GM18511 (cell line): ENCODE data around the gene THSD4.
"Not testable (repeated sequence)": the region's sequence is repeated elsewhere in the genome, so short reads cannot be mapped to it uniquely, and the experiment has no call there.

Source experiments
- ATAC-seq: cut with Tn5 transposase; IDR thresholded peaks from one replicate; pipeline ENCODE4 v1.9.1; 2021; ENCODE audit warnings: mild to moderate bottlenecking, moderate library complexity; ENCODE audit not compliant: unreplicated experiment

Gene THSD4

GRCh38 chr15:71186267-71186666 is 71.0 kb downstream of the THSD4 start:
- no peak for ATAC-seq

DNA sequence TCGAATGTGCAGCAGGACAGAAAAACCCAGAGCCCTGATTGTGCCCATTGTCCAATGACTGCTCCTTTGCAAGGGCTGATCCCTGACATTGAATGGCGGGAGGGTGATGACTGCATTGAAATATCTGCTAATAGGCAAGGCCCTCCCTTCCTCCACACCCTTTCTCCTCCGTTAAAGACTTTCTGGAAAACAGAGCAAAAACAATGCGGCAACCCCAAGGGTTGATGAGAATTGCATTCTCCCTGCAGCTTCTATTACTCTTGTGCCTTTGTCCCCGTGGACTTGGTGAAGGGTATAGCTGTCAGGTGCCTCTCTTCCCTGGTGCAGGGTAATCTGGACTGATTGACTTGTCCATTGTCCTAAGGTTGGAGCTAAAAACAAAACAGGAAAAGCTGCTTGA is 71.8 kb downstream of the THSD4 start:
- ATAC-seq, result no peak

GRCh38 chr15:71187526-71187925 is 72.3 kb downstream of the THSD4 start:
- no peak for ATAC-seq

DNA sequence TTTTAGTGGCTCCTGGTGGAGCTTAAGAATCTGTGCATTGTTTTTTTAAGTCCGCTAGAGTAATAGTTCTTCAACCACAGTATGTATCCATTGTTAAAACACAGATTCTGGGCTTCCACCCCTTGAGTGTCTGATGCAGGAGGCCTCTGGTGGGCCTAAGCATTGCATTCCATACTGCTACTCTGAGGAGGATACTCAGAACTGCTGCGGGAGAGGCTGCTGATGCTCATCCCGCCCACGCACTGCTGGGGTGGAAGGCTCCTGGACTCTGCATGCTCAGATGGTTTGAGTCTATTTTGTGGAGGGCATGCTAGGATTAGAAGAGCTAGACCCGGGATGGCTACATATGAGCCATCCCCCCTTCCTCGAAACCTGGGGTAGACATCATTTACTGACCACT is 74.4 kb downstream of the THSD4 start:
- ATAC-seq, result no peak

DNA sequence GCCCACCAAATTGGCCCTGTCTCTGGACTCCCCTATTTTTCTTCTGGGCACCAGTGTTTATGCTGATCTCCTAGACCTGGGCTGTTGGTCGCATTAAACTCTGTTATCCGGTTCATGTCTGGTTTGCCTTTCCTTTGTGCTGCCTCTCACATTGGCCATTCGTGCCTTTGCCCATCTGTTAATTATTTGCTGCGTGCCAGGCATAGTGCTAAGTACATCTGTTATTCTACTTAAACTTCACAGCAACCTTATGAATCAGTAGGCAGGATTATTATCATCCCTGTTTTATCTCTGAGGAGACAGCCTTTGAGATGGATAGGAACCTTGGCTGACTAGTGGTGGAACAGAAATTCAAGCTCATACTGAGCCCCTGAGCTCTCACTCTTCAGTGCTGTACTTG is 76.0 kb downstream of the THSD4 start:
- ATAC-seq, result no peak

GRCh38 chr15:71192816-71193215 is 77.5 kb downstream of the THSD4 start:
- no peak for ATAC-seq

- no peak for ATAC-seq
These were observed 79.0 kb downstream of the THSD4 start for GRCh38 chr15:71194286-71194685.

DNA sequence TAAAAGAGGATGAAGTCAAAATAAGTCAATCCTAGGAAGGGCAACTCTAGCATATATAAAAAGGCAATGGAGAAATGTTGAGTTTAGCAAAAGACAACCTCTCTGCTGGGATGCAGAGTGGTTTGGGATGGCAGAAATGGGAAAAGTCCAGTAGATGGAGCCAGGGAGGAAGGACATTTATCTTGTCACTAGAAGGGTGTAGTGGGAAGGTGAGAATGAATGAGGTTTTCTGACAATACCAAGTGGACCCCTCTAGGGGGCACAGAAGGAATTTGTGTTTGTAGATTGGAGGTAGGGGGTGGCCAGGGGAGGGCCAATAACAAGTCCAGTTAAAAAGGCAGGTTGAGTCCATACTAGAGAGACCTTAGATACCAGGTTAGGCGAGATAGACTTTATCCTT is 80.0 kb downstream of the THSD4 start:
- ATAC-seq, result no peak

GRCh38 chr15:71197620-71198019 is 82.3 kb downstream of the THSD4 start:
- no peak for ATAC-seq

DNA sequence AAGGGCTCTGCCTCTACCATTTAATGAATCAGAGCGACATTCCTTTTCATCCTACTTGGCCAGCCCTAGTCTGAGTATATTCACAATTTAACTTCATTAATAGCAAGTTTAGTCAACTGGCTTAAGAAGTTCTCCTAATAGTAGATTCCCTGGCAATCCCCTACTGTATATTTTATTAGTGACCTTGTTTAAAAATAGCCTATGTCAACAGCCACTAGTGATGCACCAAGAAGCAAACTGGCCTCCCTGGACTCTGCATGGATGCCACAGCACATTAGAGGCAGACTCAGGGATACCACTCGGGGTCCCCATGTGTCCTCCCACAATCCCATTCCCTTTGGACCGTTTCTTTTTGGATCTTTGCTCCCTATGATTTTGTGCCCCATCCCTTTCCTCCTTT is 83.6 kb downstream of the THSD4 start:
- ATAC-seq, result no peak

DNA sequence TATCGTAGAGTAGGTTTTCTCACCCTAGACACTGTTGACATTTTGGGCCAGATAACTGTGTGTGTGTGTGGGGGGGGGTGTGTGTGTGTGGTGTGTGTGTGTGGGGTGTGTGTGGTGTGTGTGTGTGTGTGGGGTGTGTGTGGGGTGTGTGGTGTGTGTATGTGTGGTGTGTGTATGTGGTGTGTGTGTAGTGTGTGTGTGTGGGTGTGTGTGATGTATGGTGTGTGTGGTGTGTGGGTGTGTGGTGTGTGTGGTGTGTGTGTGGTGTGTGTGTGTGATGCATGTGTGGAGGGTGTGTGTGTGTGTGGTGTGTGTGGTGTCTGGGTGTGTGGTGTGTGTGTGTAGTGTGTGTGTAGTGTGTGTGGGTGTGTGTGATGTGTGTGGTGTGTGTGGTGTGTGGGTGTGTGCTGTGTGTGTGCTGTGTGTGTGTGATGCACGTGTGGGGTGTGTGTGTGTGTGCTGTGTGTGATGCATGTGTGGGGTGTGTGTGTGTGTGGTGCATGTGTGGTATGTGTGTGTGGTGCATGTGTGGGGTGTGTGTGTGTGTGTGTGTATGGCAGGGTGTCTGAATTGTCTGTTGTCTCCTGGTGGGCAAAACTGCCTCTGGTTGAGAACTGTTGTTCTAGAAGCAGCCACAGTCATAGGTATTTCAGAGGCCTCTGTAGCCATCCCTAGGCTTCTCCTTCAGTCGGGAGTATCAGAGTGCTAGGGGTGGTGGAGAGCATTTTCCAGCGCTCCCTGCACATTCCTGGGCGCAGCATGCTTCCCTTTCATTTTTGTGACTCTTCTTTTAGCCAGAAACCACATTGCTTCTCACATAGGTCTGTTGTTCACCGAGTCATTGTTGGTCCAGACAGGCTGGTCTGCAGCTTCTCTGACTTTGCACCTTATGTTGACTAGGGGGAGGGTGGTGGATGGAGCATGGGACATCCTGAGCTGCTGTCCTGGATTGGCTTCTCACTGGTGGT is 84.4 kb downstream of the THSD4 start:
- ATAC-seq, result no peak

DNA sequence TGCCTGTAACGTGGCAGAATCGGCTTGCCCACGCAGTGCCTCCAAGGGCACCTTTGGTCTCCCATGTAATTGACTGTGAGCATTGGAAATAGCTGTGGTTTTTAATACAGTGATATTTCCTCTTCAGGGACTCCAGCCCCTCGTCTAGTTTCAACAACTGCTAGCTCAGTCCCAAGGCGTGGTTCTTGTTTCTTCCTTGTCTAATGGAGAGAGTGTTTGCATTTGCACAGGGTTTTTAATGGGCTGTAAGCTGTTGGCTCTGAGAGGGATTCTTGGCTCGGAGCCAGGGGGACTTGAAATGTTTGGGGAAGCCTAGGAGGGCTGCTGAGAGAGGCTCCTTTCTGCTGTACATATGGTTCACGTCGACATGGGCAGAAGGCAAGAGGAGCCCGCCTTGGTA is 86.2 kb downstream of the THSD4 start:
- ATAC-seq, result no peak

GRCh38 chr15:71202712-71203111 is 87.4 kb downstream of the THSD4 start:
- no peak for ATAC-seq

- no peak for ATAC-seq
These were observed 88.6 kb downstream of the THSD4 start for GRCh38 chr15:71203586-71204474.

DNA sequence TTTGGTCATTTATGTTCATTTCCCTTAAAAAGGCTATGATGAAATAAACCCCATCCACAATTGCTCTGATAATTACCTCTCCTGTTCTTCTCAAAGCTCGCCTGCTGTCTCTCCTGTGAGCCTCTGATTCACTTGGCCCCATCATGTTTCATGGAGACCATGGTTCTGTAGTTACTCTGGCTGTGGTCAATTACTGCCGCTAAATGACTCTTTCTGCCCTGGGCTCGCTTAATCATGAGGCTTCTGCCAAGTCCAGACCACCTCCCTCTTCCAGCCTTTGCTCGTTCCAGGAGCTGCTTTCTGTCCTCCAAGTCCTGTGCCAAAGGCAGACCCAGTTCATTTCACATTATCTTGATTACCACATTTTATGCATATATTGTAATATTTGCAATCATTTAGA is 91.9 kb downstream of the THSD4 start:
- no peak for ATAC-seq

DNA sequence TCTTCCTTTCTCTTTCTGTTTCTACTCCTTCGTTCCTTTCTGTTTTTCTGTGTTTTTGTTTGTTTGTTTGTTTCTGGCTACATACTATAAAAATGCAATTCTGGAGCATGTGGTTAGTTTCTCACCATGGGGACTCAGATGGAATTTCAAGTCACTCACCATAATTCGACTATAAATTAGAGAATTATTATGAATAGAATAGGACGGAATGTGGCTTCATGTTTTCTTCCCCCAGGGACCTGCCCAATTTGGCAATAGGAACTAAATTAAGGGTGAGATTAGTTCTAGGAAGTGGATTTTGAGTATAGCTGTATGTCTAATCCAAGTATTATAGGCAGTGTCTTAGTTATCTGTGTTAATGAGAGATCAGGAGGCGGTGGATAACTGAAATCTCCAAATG is 96.9 kb downstream of the THSD4 start:
- ATAC-seq, result no peak

GRCh38 chr15:71213943-71214342 is 98.7 kb downstream of the THSD4 start:
- ATAC-seq, result not testable (repeated sequence)

GRCh38 chr15:71215126-71215894 is 100.0 kb downstream of the THSD4 start:
- ATAC-seq, result no peak

- ATAC-seq, result no peak
These were observed 103.1 kb downstream of the THSD4 start for GRCh38 chr15:71218272-71218805.

DNA sequence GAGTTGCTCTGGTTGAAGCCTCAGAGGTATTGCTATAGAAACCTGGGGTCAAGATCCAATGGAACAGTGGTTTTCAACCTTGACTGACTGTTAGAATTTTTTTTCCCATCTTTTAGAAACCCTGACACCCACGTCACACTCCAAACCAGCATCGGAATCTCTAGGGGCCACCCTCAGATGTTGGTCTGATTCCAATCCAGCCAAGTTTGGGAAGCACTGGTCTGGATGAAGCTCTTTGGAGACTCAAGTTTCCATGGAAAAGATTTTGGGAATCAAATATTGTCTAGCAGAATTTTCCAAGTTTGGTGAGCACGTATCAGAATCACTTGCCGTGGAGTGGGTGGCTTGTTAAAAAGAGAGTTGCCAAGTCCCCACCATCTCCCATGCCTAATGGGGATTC is 103.8 kb downstream of the THSD4 start:
- ATAC-seq, result no peak

DNA sequence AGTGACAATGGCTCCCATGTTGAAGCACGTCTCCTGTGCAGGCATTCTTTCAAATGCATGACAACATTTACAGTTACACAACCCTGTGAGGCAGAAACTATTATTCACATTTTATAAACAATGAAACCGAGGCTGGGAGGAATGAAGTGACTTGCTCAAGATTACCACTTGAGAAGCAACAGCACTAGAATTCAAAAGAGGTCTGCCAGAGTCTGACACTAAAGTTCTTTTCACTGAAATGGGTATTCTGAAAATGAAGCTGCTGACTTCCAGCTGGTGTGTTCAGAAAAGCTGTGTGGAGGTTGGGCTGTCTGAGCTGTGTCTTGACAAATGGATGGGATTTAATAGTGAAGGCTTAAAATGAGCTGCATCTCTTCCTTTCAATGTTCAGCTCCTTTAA is 104.4 kb downstream of the THSD4 start:
- ATAC-seq, result no peak
